LNCAP (cell line): ENCODE data around the gene CACNG3.

Experiments used
- TF ChIP-seq, protein P1 (sequence below): fragments of 450-650 bp; IDR thresholded peaks from 2 replicates; pipeline ENCODE4 v1.5.1; 2017; ENCODE audit warnings: mild to moderate bottlenecking

CACNG3 gene

DNA sequence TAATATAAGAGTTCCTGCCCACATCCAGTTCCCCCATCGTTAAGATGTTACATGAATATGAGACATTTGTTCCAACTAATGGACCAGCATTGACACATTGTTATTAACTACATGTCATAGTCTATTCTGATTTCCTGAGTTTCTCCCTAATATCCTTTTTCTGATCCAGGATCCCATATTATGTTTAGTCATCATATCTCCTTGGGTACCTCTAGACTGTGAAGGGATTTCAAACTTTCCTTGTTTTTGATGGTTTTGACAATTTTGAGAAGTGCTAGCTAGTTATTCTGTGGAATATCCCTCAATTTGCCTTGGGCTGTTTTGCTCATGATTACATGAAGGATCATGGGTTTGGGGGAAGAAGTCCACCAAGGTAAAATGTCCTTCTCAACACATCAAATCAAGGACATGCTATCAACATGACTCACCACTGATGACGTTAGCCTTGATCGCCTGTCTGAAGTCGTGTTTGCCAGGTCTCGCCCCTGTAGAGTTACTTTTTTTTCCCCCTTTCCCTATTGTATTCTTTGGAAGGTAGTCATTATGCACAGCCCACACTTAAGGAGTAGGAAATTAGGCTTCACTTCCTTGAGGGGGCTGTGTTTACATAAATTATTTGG lies 42.5 kb downstream of the CACNG3 start:
- TF ChIP-seq, protein P1, sequence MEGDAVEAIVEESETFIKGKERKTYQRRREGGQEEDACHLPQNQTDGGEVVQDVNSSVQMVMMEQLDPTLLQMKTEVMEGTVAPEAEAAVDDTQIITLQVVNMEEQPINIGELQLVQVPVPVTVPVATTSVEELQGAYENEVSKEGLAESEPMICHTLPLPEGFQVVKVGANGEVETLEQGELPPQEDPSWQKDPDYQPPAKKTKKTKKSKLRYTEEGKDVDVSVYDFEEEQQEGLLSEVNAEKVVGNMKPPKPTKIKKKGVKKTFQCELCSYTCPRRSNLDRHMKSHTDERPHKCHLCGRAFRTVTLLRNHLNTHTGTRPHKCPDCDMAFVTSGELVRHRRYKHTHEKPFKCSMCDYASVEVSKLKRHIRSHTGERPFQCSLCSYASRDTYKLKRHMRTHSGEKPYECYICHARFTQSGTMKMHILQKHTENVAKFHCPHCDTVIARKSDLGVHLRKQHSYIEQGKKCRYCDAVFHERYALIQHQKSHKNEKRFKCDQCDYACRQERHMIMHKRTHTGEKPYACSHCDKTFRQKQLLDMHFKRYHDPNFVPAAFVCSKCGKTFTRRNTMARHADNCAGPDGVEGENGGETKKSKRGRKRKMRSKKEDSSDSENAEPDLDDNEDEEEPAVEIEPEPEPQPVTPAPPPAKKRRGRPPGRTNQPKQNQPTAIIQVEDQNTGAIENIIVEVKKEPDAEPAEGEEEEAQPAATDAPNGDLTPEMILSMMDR, result no peak

DNA sequence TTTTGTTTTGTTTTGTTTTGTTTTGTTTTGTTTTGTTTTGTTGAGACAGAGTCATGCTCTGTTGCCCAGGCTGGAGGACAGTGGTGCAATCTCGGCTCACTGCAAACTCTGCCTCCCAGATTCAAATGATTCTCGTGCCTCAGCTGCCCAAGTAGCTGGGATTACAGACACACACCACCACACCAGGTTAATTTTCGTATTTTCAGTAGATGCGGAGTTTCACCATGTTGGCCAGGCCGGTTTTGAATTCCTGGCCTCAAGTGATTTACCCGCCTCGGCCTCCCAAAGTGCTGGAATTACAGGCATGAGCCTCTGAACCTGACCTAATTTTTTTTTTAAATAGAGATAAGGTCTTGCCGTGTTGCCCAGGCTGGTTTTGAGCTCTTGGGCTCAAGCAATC lies 46.5 kb downstream of the CACNG3 start:
- TF ChIP-seq, protein P1, result no peak

DNA sequence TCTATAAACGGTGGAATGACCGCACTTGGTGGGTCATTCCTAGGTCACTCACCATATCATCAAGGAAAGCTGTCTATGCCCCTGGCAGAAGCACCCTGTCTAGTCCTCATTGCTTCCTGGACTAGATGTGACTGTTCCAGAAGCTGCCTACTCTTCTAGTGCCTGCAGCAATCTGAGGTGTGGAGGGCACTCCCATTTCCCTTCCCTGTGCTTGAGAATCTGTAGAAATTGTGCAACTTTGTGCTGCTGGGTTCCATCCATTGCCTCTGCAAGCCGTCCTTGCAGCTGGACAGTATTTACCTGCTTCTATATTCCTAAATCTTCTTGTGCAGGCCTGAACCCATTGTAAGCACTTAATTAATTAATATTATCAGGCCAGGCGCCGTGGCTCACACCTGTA lies 52.1 kb downstream of the CACNG3 start:
- TF ChIP-seq, protein P1, result no peak

DNA sequence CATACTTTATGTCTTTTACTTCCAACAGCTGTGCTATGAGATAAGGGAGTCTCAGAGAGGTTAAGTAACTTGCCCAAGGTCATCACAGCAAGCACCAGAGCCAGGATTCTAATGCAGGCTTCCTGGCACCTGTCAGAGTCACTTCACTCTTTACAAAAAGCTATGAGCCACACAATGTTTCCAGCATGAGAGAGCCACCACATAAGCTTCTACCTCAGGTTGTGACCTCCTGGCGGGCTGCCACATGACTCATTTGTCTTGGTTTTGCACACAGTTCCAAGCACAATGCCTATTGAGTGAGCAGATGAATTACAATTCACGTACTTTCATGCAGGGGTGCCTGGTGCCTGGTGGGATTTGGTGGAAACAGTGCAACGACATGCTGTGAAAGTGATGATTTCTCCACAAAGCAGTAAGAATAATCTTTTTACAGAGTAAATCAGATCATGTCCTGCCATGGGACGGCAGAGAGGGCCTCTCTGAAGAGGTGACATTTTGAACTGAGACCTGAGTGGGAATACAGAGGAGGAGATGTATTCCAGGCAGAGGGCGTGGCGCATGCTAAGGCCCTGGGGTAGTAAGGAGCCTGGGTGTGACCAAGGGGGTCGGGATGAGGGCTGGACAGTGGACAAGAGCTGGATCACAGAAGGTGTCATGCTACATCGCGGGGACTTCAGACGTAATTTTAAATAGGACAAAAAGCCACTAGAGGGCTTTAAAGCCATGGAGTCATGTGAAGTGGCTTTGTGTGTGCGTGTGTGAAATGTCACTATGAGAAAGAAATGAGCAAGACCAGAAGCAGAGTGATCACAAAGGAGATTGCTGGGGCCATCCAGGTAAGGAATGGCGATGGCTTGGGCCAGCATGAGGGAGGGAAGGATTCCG lies 53.4 kb downstream of the CACNG3 start:
- TF ChIP-seq, protein P1, result no peak

DNA sequence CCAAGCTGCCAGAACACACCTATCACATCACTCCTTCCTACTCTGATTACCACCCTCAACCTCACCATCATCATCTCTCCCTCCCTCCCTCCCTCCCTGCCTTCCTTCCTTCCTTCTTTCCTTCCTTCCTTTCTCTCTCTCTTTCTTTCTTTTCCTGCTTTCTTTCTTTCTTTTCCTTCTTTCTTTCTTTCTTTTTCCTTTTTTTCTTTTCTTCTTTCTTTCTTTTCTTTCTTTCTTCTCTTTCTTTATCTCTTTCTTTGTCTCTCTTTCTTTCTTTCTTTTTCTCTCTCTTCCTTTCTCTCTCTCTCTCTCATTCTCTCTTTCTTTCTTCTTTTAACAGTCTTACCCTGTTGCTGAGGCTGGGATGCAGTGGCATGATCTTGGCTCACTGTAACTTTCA lies 59.2 kb downstream of the CACNG3 start:
- TF ChIP-seq, protein P1, result no peak

DNA sequence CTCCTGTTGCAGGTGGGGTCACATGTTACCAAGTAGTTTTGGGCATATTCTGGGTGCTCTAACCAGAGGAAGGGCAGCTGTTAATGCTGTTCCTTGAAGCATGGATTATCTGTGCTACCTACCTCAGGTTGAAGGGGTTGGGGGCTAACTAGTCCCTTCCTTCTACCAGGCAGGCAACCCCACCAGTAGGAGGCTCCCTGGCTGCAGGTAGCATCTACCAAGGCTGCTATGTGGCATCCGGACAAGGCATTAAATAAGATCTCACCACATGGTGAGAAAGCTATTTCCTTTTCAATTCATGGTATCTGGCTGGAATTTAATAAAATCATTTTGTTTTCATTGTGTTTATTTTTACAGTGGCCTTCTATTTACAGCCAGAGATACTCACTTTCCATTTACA lies 62.5 kb downstream of the CACNG3 start:
- TF ChIP-seq, protein P1, result no peak

DNA sequence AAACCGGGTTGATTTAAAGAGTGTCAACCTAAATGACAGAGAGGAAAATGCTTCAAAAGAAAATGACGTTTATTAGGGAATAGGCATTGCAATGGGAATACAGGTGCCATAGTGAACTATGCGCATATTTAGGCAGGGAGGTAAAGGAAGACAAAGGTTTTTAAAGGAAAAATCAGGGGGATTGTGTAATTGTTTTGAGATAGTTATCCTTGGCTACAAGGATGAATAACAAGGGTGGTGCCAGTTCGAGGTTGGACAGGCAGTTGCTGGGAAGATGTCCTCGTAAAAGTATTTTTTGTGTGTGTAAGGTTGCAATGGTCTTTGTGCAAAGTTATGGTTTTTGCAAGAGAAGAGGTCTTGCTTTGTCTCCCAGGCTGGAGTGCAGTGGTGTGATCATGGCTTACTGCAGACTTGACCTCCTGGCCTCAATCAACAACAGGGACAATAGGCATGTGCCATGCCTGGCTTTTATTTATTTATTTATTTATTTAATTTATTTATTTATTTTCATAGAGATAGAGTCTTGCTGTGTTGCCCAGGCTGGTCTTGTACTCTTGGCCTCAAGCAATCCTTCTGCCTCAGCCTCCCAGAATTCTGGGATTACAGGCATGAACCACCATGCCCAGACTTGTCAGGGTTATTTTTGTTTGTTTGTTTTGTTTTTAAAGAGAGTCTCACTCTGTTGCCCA lies 63.1 kb downstream of the CACNG3 start:
- TF ChIP-seq, protein P1, result no peak
